WERI-Rb-1 (cell line): ENCODE data around the gene LYPD5.

Experiments used
- DNase-seq: peaks from one replicate; pipeline ENCODE4 v3.0.0-alpha.2; 2020
- H3K27ac ChIP-seq: fragments of 250-450 bp; sonication (Bioruptor Pico); 2 replicates; pipeline ENCODE4 v1.5.1; 2020; ENCODE audit warnings: mild to moderate bottlenecking, moderate library complexity
- H3K27me3 ChIP-seq: fragments of 250-450 bp; sonication (Bioruptor Pico); 2 replicates; pipeline ENCODE4 v1.5.1; 2021; ENCODE audit warnings: mild to moderate bottlenecking, low read depth, moderate library complexity; ENCODE audit not compliant: insufficient read depth, severe bottlenecking
- H3K36me3 ChIP-seq: fragments of 250-450 bp; sonication (Bioruptor Pico); 2 replicates; pipeline ENCODE4 v1.5.1; 2020; ENCODE audit warnings: mild to moderate bottlenecking, moderate library complexity
- H3K4me3 ChIP-seq: 2 replicates; pipeline ENCODE4 v1.5.1; 2011; ENCODE audit warnings: low read depth, mild to moderate bottlenecking, control low read depth, low read length
- H3K9me3 ChIP-seq: fragments of 250-450 bp; sonication (Bioruptor Pico); 2 replicates; pipeline ENCODE4 v1.5.1; 2021; ENCODE audit warnings: mild to moderate bottlenecking, moderate library complexity; ENCODE audit not compliant: severe bottlenecking
- CTCF ChIP-seq: IDR thresholded peaks from 2 replicates; pipeline ENCODE4 v1.5.1; 2011; ENCODE audit warnings: low read depth, mild to moderate bottlenecking, control low read depth, inconsistent platforms, low read length

The LYPD5 gene, protein sequence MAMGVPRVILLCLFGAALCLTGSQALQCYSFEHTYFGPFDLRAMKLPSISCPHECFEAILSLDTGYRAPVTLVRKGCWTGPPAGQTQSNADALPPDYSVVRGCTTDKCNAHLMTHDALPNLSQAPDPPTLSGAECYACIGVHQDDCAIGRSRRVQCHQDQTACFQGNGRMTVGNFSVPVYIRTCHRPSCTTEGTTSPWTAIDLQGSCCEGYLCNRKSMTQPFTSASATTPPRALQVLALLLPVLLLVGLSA

GRCh38 chr19:43802216-43802951, at the start of gene LYPD5:
TSS of gene LYPD5 (minus strand) at chr19:43802447. CDS start at chr19:43802380, 67 bp downstream.
- Histone ChIP-seq H3K36me3 (no peaks in the 10 kb centered on the region), H3K9me3 (no peaks in the 10 kb centered on the region), H3K27ac (no peak within 1 kb of the TSS), H3K4me3 (no peak within 1 kb of the TSS), H3K27me3 (no peaks in the 10 kb centered on the region)
- no peak for DNase-seq
- TF ChIP-seq CTCF, result no peak

- Histone ChIP-seq H3K9me3 (peaks cover 24% of the 10 kb centered on the region), H3K36me3 (peaks cover 16% of the 10 kb centered on the region)
Observed at GRCh38 chr19:43848821-43849220, 46.6 kb upstream of the LYPD5 start.

DNA sequence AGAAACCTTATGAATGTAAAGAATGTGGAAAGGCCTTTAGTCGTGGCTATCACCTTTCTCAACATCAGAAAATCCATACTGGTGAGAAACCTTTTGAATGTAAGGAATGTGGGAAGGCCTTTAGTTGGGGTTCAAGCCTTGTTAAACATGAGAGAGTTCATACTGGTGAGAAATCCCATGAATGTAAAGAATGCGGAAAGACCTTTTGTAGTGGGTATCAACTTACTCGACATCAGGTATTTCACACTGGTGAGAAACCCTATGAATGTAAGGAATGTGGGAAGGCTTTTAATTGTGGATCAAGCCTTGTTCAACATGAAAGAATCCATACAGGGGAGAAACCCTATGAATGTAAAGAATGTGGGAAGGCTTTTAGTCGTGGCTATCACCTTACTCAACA, 45.6 kb upstream of the LYPD5 start:
- DNase-seq, result no peak
- no peak overlapping the region for H3K27ac ChIP-seq
- H3K36me3 ChIP-seq, result peaks cover 25% of the 10 kb centered on the region
- peaks cover 24% of the 10 kb centered on the region for H3K9me3 ChIP-seq
- H3K27me3 ChIP-seq, result no peaks in the 10 kb centered on the region
- no peak for TF ChIP-seq CTCF
- no peak overlapping the region for H3K4me3 ChIP-seq

More at GRCh38 chr19:43848821-43849220, 46.6 kb upstream of the LYPD5 start:
- no peak for DNase-seq
- Histone ChIP-seq H3K27ac (no peak overlapping the region), H3K4me3 (no peak overlapping the region), H3K27me3 (no peaks in the 10 kb centered on the region)
- TF ChIP-seq CTCF, result no peak

DNA sequence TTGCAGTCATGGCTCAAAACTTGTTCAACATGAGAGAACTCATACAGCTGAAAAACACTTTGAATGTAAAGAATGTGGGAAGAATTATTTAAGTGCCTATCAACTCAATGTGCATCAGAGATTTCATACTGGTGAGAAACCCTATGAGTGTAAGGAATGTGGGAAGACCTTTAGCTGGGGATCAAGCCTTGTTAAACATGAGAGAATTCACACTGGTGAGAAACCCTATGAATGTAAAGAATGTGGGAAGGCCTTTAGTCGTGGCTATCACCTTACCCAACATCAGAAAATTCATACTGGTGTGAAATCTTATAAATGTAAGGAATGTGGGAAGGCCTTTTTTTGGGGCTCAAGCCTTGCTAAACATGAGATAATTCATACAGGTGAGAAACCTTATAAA, 45.0 kb upstream of the LYPD5 start:
- no peak for DNase-seq
- Histone ChIP-seq H3K36me3 (peaks cover 32% of the 10 kb centered on the region), H3K4me3 (no peak overlapping the region), H3K27ac (no peak overlapping the region), H3K9me3 (peaks cover 22% of the 10 kb centered on the region), H3K27me3 (no peaks in the 10 kb centered on the region)
- no peak for TF ChIP-seq CTCF

DNA sequence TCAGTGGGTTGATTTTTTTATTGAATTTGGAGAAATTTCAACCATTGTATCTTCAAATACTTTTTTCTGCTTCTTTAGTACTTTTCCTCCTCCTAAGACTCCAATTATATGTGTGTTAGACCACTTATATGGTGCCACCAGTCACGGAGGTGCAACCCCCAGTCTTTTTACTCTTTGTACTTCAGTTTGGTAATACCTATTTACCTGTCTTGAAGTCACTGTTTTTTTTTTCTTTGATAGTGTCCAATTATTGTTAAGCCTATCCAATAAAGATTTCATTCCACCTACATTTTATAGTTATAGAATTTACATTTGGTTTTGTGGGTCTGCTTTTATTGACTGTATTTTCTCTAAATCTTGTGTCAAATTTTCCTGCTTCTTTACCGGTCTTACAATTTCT, 39.8 kb upstream of the LYPD5 start:
- peaks cover 57% of the 10 kb centered on the region for H3K36me3 ChIP-seq
- no peak overlapping the region for H3K27ac ChIP-seq
- no peak overlapping the region for H3K4me3 ChIP-seq
- no peaks in the 10 kb centered on the region for H3K9me3 ChIP-seq
- no peak for TF ChIP-seq CTCF
- H3K27me3 ChIP-seq, result no peaks in the 10 kb centered on the region
- no peak for DNase-seq

- Histone ChIP-seq H3K9me3 (no peaks in the 10 kb centered on the region), H3K4me3 (no peak overlapping the region), H3K36me3 (peaks cover 77% of the 10 kb centered on the region), H3K27me3 (no peaks in the 10 kb centered on the region), H3K27ac (no peak overlapping the region)
- no peak for TF ChIP-seq CTCF
- no peak for DNase-seq
Observed at GRCh38 chr19:43839139-43839538, 36.9 kb upstream of the LYPD5 start.
